ENCODE measurements around the gene CCDC157.

The CCDC157 gene

DNA sequence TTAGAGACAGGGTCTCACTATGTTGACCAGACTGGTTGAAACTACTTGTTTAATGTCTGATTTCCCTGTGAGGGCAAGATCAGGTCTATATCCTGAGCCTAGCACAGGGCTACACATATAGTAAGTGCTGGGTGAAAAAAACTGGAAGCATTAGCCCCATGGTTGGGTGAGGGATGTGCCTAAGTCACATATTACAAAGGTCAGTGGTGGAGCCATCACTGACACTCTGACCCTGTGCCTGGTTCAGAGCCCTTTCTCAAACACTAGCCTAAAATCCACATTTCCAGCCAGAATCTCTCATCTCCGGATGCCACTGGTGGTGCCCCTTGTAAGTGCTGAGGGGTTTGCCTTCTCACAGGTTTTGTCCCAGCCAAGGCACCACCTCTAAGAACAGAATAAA lies 39.0 kb upstream of the CCDC157 start:
- CTCF ChIA-PET, result interaction anchor here (1.2 kb wide), 2 partner anchors 30 to 32 kb away, joined by 3 read pairs; no protein-coding TSS in a partner anchor
- POLR2A ChIA-PET, result interaction anchor here (1.2 kb wide), 1 partner anchor 9 kb away, joined by 3 read pairs; the partner anchor contains the start of gene TBC1D10A
- no peak overlapping the region for H3K4me3 ChIP-seq (ENCODE audit: low read depth, low read length)

DNA sequence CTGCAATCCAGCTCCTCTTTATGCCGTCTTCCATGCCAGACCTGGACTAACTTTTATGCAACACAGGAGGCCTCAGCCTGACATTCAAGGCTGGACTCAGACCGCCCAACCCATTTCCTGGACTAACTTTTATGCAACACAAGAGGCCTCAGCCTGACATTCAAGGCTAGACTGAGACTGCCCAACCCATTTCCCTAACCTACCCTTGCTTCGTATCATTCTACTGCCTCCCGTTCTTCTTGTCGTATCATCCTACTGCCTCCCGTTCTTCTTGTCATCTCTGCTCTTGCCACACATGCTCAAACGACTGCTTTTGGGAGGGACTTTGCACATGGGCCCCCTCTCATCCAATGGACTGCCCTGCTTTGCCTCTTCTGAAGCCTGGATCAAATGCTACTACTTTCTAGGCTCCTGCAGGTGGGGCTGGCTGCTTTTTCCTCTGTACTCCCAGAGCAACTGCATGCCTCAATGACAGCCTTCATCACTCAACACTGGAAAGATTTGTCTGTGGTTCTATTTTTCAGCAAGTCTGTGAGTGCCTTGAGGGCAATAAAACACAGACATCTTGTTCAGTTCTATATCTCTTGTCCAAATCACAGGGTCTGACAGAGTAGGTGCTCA lies 37.9 kb upstream of the CCDC157 start:
- DNase-seq (ENCODE audit: low read depth, low spot score), result no peak
- POLR2A ChIA-PET, result no interaction called here
- no peak overlapping the region for H3K4me3 ChIP-seq (ENCODE audit: low read depth, low read length)
- TF ChIP-seq, protein P1, sequence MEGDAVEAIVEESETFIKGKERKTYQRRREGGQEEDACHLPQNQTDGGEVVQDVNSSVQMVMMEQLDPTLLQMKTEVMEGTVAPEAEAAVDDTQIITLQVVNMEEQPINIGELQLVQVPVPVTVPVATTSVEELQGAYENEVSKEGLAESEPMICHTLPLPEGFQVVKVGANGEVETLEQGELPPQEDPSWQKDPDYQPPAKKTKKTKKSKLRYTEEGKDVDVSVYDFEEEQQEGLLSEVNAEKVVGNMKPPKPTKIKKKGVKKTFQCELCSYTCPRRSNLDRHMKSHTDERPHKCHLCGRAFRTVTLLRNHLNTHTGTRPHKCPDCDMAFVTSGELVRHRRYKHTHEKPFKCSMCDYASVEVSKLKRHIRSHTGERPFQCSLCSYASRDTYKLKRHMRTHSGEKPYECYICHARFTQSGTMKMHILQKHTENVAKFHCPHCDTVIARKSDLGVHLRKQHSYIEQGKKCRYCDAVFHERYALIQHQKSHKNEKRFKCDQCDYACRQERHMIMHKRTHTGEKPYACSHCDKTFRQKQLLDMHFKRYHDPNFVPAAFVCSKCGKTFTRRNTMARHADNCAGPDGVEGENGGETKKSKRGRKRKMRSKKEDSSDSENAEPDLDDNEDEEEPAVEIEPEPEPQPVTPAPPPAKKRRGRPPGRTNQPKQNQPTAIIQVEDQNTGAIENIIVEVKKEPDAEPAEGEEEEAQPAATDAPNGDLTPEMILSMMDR (IDR thresholded peaks at IDR 0.05; ENCODE audit: insufficient read depth, low read length, missing control alignments), result no peak
- CTCF ChIA-PET, result interaction anchor here (1.2 kb wide), 1 partner anchor 31 kb away, joined by 3 read pairs; no protein-coding TSS in a partner anchor

More for the DNA sequence above, 39.0 kb upstream of the CCDC157 start:
- no peak for DNase-seq (ENCODE audit: low read depth, low spot score)
- TF ChIP-seq, protein P1 (IDR thresholded peaks at IDR 0.05; ENCODE audit: insufficient read depth, low read length, missing control alignments), result no peak

DNA sequence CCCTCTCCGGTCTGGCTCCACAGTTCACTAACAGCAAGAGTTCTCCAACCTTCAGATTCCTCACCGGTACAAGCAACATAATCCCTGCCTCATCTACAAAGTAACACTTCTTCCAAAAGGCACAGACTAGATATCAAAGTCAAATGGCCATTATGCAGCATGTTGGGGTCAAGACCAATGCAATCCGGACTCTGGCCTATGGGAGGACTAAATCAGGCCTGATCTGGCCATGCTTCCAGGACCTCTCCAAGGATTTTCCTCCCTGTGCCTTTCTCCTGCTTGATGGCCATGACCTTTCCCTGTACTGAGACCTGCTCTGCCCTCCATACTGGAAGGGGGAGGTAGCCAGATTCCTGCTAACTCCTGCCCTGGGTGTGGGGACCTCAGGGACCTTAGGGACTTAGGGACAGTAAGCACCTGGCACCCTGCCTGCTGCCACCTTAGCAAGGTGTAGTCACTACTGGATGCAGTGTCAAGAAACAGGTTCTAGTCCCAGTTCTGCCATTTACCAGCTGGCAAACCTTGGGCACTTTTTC lies 36.7 kb upstream of the CCDC157 start:
- CTCF ChIA-PET, result interaction anchor here (0.6 to 1.9 kb wide), 3 partner anchors 7 to 37 kb away, joined by 3 to 7 read pairs (median 4); no protein-coding TSS in a partner anchor
- POLR2A ChIA-PET, result interaction anchor here (0.6 kb wide), 1 partner anchor 85 kb away, joined by 3 read pairs; no protein-coding TSS in a partner anchor
- TF ChIP-seq, protein P1 (IDR thresholded peaks at IDR 0.05; ENCODE audit: insufficient read depth, low read length, missing control alignments), result no peak
- no peak for DNase-seq (ENCODE audit: low read depth, low spot score)
- no peak overlapping the region for H3K4me3 ChIP-seq (ENCODE audit: low read depth, low read length)

DNA sequence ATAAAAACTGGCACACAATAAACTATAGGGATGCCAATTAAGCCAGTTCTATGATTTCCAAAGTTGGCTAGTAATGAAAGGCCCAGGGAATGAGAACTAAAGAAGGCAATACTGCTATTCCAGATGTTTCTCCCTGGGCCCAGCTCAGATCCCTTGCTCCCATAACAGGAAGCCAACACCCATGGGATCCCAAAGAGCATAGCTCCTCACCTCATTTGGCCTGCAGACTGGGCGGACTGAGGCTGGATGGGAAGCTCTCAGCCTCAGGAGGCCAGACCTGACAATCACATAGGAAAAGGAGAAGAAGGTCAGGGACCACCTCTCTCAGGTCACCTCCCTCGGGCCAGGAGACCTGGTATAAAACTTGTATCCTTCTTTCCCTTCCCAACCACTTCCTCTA lies 35.3 kb upstream of the CCDC157 start:
- DNase-seq (ENCODE audit: low read depth, low spot score), result no peak
- CTCF ChIA-PET, result interaction anchor here (1.4 to 1.9 kb wide), 3 partner anchors 9 to 35 kb away, joined by 4 to 7 read pairs (median 4); no protein-coding TSS in a partner anchor
- no peak overlapping the region for H3K4me3 ChIP-seq (ENCODE audit: low read depth, low read length)
- TF ChIP-seq, protein P1 (IDR thresholded peaks at IDR 0.05; ENCODE audit: insufficient read depth, low read length, missing control alignments), result no peak
- POLR2A ChIA-PET, result no interaction called here

DNA sequence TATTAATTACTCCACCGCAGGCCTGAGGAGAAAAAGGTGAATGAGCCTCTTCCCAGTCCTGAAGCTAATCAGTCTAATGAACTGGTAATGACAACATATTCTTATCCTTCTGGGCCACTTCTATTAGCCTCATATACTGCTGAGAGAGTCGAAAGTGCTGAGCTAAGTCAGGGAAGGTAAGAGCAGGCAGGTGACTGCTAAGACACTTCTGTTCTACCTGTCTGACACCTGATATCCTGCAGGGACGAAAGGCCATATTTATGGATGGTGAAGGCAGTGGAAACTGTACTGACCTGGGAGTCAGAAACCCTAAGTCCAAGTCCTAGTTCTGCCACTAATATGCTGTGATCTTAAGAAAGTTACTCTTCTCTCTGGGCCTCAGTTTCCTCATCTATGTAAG lies 33.6 kb upstream of the CCDC157 start:
- ChIA-PET CTCF (interaction anchor here (0.8 to 2.9 kb wide), 8 partner anchors 11 to 215 kb away, joined by 3 to 15 read pairs (median 8); partner anchors contain the start of genes CASTOR1 and RNF215), POLR2A (interaction anchor here (0.7 kb wide), 1 partner anchor 20 kb away, joined by 3 read pairs; no protein-coding TSS in a partner anchor)
- TF ChIP-seq, protein P1 (IDR thresholded peaks at IDR 0.05; ENCODE audit: insufficient read depth, low read length, missing control alignments), result no peak
- no peak for DNase-seq (ENCODE audit: low read depth, low spot score)
- H3K4me3 ChIP-seq (ENCODE audit: low read depth, low read length), result no peak overlapping the region
